K562 (cell line): ENCODE data around the gene SCMH1. TPM values are rescaled to one million over a fixed set of nuclear protein-coding genes. Genes with fewer than 3 reads are reported as not detected.

ENCODE experiments used
- ATAC-seq: fragments of 200-7000 bp; cut with Tn5 transposase; 3 replicates; pipeline ENCODE4 v1.9.1; 2020; ENCODE audit warnings: moderate library complexity
- BruUV-seq: library from RNA; stranded (reverse); fragments of 400-500 nt; replicated peaks from 2 replicates; lab custom pipeline; 2021; lab: Mats Ljungman, UMichigan
- CTCF ChIA-PET: fragments of 300-600 bp; formaldehyde crosslinking; extraction: SDS; loops from one replicate; lab custom pipeline; 2021; ENCODE audit warnings: low intra/inter-chr PET ratio; lab: Yijun Ruan, JAX
- POLR2A ChIA-PET: fragments of 300-600, 350-650 bp; sonication (Branson Sonifier 250); formaldehyde crosslinking; extraction: SDS; loops from one replicate; lab custom pipeline; 2021; ENCODE audit warnings: antibody characterized with exemption, inconsistent platforms; lab: Yijun Ruan, JAX
- DNase-seq, 4 experiments: peaks; one replicate each; pipeline versions ENCODE4 v3.0.0 to v3.0.0-alpha.2; 2011 to 2018; ENCODE audit warnings: low spot score in 3 of 4, mixed read lengths in 3 of 4; ENCODE audit errors: extremely low read depth in 1 of 4
- FAIRE-seq: peaks from 2 replicates; lab custom pipeline; 2011; peaks lifted over from hg19 to GRCh38; lab: Jason Lieb, UNC
- H2AFZ ChIP-seq: 2 replicates; pipeline ENCODE4 v1.6.0; 2011; ENCODE audit warnings: low read depth, low read length, control low read depth, inconsistent platforms
- H3K27ac ChIP-seq: fragments of 200-600 bp; 3 replicates; pipeline ENCODE4 v1.8.0; 2011; ENCODE audit warnings: low read depth, mild to moderate bottlenecking, control low read depth, inconsistent platforms, low read length, moderate library complexity, mixed read lengths; ENCODE audit errors: extremely low read depth
- H3K27me3 ChIP-seq, 2 experiments: fragments of 300-600 bp in 1 of 2; 2 replicates in 1 of 2; 3 replicates in 1 of 2; pipeline versions ENCODE4 v1.6.0 to v1.8.0; 2011; ENCODE audit warnings: inconsistent platforms in 2 of 2, low read length in 2 of 2, mild to moderate bottlenecking in 1 of 2, mixed read lengths in 1 of 2, moderate library complexity in 1 of 2; ENCODE audit not compliant: control insufficient read depth in 2 of 2, insufficient read depth in 2 of 2
- H3K36me3 ChIP-seq: fragments of 300-600 bp; 3 replicates; pipeline ENCODE4 v1.8.0; 2011; ENCODE audit warnings: mild to moderate bottlenecking, low read length, inconsistent platforms; ENCODE audit not compliant: control insufficient read depth, insufficient read depth
- H3K4me1 ChIP-seq, 2 experiments: fragments of 200-600 bp in 1 of 2; replicated peaks in 1 of 2; 2 replicates in 1 of 2; 3 replicates in 1 of 2; pipeline versions ENCODE4 v1.5.1 to v1.8.0; 2011; ENCODE audit warnings: inconsistent platforms in 2 of 2, low read length in 2 of 2, mild to moderate bottlenecking in 1 of 2, mixed read lengths in 1 of 2, moderate library complexity in 1 of 2; ENCODE audit not compliant: control insufficient read depth in 2 of 2, insufficient read depth in 2 of 2
- H3K4me2 ChIP-seq: 2 replicates; pipeline ENCODE4 v1.6.1; 2011; ENCODE audit warnings: low read length, control low read depth, inconsistent platforms, mixed read lengths; ENCODE audit not compliant: insufficient read depth
- H3K4me3 ChIP-seq: fragments of 200-600 bp; sonication (generic), shearing (Covaris generic); 2 replicates; pipeline ENCODE4 v1.5.1; 2016; ENCODE audit warnings: control low read depth, inconsistent platforms
- H3K79me2 ChIP-seq: fragments of 200-600 bp; 3 replicates; pipeline ENCODE4 v1.8.0; 2011; ENCODE audit warnings: low read length, inconsistent platforms; ENCODE audit not compliant: control insufficient read depth, insufficient read depth
- H3K9ac ChIP-seq, 2 experiments: 2 replicates each; pipeline versions ENCODE4 v1.6.0 to v1.6.1; 2011; ENCODE audit warnings: low read depth in 2 of 2, low read length in 2 of 2, control low read depth in 1 of 2, inconsistent platforms in 1 of 2, mild to moderate bottlenecking in 1 of 2, mixed read lengths in 1 of 2; ENCODE audit not compliant: insufficient read depth in 1 of 2
- H3K9me1 ChIP-seq: one replicate; pipeline ENCODE4 v1.6.0; 2011; ENCODE audit warnings: inconsistent platforms, mild to moderate bottlenecking, low read length, moderate library complexity; ENCODE audit not compliant: control insufficient read depth, insufficient read depth
- H3K9me3 ChIP-seq: replicated peaks from 2 replicates; pipeline ENCODE4 v1.5.1; 2011; ENCODE audit warnings: low read depth, low read length, inconsistent platforms; ENCODE audit not compliant: control insufficient read depth, insufficient read depth
- H4K20me1 ChIP-seq: replicated peaks from 2 replicates; pipeline ENCODE4 v1.6.1; 2011; ENCODE audit warnings: low read length, inconsistent platforms, mixed read lengths; ENCODE audit not compliant: control insufficient read depth, insufficient read depth
- ASH1L ChIP-seq: fragments of 450-650 bp; IDR thresholded peaks from 2 replicates; pipeline ENCODE4 v1.6.1; 2018; ENCODE audit warnings: borderline replicate concordance, mild to moderate bottlenecking, low read depth; ENCODE audit not compliant: partially characterized antibody
- FOXK2 ChIP-seq, 2 experiments: fragments of 450-650 bp; IDR thresholded peaks in 1 of 2; conservative IDR thresholded peaks in 1 of 2; 2 replicates each; pipeline ENCODE4 v1.6.1; 2016; ENCODE audit warnings: low read depth in 2 of 2, mild to moderate bottlenecking in 1 of 2
- ZNF609 ChIP-seq: sonication (generic); formaldehyde crosslinking; IDR thresholded peaks from 2 replicates; pipeline ENCODE4 v1.8.1; 2023; ENCODE audit warnings: missing genetic modification reagents, mild to moderate bottlenecking, borderline replicate concordance
- WGBS: fragments of 100-300 bp; shearing (Covaris generic); methylation state at CpG from one replicate; pipeline ENCODE4 v1.1.6; 2016; ENCODE audit warnings: low coverage, mixed read lengths; ENCODE audit not compliant: insufficient coverage; ENCODE audit errors: missing lambda C conversion rate; 5-methylcytosine and 5-hydroxymethylcytosine counted together
- in situ Hi-C: fragments of 300-500 bp; cut with MboI; formaldehyde crosslinking; loops from 4 replicates; pipeline ENCODE4 v1.15.0; 2018; ENCODE audit warnings: inconsistent platforms, mixed read lengths
- intact Hi-C: fragments of 100-400 bp; cut with micrococcal nuclease; formaldehyde crosslinking; loops from 2 replicates; pipeline ENCODE4 v1.14.2; 2022
- polyA plus RNA-seq, 8 experiments: library from polyadenylated mRNA; depleted of rRNA in 4 of 8; stranded (reverse) in 5 of 8; unstranded in 3 of 8; fragments of >200 nt; fragmentation: Nextera tagmentation in 2 of 8; fragmentation: Illumina TruSeq in 1 of 8; extraction: Ambion mirVana in 2 of 8; extraction: Trizol in 1 of 8; gene quantifications; 2 replicates each; pipeline versions ENCODE4 v1.2.1 to v1.2.3, GENCODE V29; 2011 to 2014; ENCODE audit warnings: inconsistent platforms in 1 of 8, missing spikeins in 1 of 8
- total RNA-seq, 7 experiments: library from RNA; depleted of rRNA in 6 of 7; stranded (reverse); fragments of >200 nt in 6 of 7; fragmentation: Illumina TruSeq in 2 of 7; extraction: Trizol in 2 of 7; gene quantifications; 2 replicates each; pipeline versions ENCODE4 v1.2.1 to v1.2.3, GENCODE V29; 2011 to 2021; ENCODE audit warnings: low replicate concordance in 1 of 7

SCMH1 gene
- total and polyA plus RNA-seq, 9 of the 15 experiments (the other 6 are each of a cell fraction or from before 2014, with no cell fraction given), result 8.5 to 37.0 (median 26.8) TPM

GRCh38 chr1:41015281-41015896, 226.7 kb downstream of the SCMH1 start:
- ChIA-PET POLR2A (interaction anchor here (0.7 to 1.7 kb wide), 4 partner anchors 9 to 13 kb away, joined by 3 to 6 read pairs (median 4); no protein-coding TSS in a partner anchor), CTCF (no interaction called here)
- Histone ChIP-seq H3K4me1 (peaks cover 0 to 18% of the 10 kb centered on the region in 2 experiments; a peak in 1 of 5 replicates), H3K27me3 (no peaks in the 10 kb centered on the region), H4K20me1 (no peaks in the 10 kb centered on the region), H3K36me3 (peaks cover 90% of the 10 kb centered on the region), H3K9me1 (peaks cover 10% of the 10 kb centered on the region), H3K79me2 (no peaks in the 10 kb centered on the region), H2AFZ (no peak overlapping the region), H3K4me2 (no peak overlapping the region), H3K9me3 (no peaks in the 10 kb centered on the region), H3K4me3 (no peak overlapping the region), H3K9ac (peak overlapping the region in 1 of 2 experiments; percentile 24; a peak in 1 of 4 replicates), H3K27ac (no peak overlapping the region)
- BruUV-seq, result no TSS peak
- DNase-seq, result no peak
- in situ Hi-C loops (no loop called here), intact Hi-C loops (no loop called here)
- 86% methylated on average over 5 of the region's 5 CpGs for WGBS
- FAIRE-seq, result no peak
- TF ChIP-seq ZNF609 (CRISPR knock-in tag) (no peak), FOXK2 (conservative IDR thresholded peaks at IDR 0.05 in 1 of 2, IDR thresholded peaks at IDR 0.05 in 1 of 2; ENCODE audit: low read depth in 2 of 2) (no peak), ASH1L (no peak)
- no peak for ATAC-seq
